Measurements from ENCODE around the gene FOXB2.
"Not testable (repeated sequence)": the region's sequence is repeated elsewhere in the genome, so short reads cannot be mapped to it uniquely, and the experiment has no call there.

Gene FOXB2
- 0 to 0.03 (median 0) reads per million in 18 experiments for total RNA-seq

GRCh38 chr9:77019236-77019925 lies at the start of gene FOXB2:
Gene FOXB2 (plus strand): TSS chr9:77019655. CDS start chr9:77019655, 0 bp downstream.
- DNase-seq = no peak

GRCh38 chr9:76969716-76970115 lies 49.7 kb upstream of the FOXB2 start:
- no peak for DNase-seq

GRCh38 chr9:76978831-76979230 lies 40.6 kb upstream of the FOXB2 start:
- not testable (repeated sequence) for DNase-seq

- no peak for DNase-seq
Measured at GRCh38 chr9:76980566-76980965, 38.9 kb upstream of the FOXB2 start.

- DNase-seq = no peak
Measured at GRCh38 chr9:76984486-76984885, 35.0 kb upstream of the FOXB2 start.

- DNase-seq = no peak
Measured at GRCh38 chr9:76985581-76985980, 33.9 kb upstream of the FOXB2 start.

- DNase-seq = peak in 1 of 2 donors; percentile 9
Measured at GRCh38 chr9:76987594-76988200, 31.8 kb upstream of the FOXB2 start.

- no peak for DNase-seq
Measured at GRCh38 chr9:76988941-76989340, 30.5 kb upstream of the FOXB2 start.

- DNase-seq = no peak
Measured at GRCh38 chr9:76989501-76989900, 30.0 kb upstream of the FOXB2 start.

- no peak for DNase-seq
Measured at GRCh38 chr9:76996700-76997099, 22.8 kb upstream of the FOXB2 start.

- no peak for DNase-seq
Measured at GRCh38 chr9:76999261-76999660, 20.2 kb upstream of the FOXB2 start.

GRCh38 chr9:77000330-77000729 lies 19.1 kb upstream of the FOXB2 start:
- DNase-seq = no peak

- DNase-seq = no peak
Measured at GRCh38 chr9:77003366-77003765, 16.1 kb upstream of the FOXB2 start.

GRCh38 chr9:77005216-77005615 lies 14.2 kb upstream of the FOXB2 start:
- no peak for DNase-seq

- DNase-seq = no peak
Measured at GRCh38 chr9:77010527-77010926, 8.9 kb upstream of the FOXB2 start.

GRCh38 chr9:77011973-77012821 lies 7.3 kb upstream of the FOXB2 start:
- peak; percentile 43 to 54 for DNase-seq

GRCh38 chr9:77013206-77013931 lies 6.1 kb upstream of the FOXB2 start:
- no peak for DNase-seq

- DNase-seq = no peak
Measured at GRCh38 chr9:77013932-77014596, 5.4 kb upstream of the FOXB2 start.

GRCh38 chr9:77014597-77015263 lies 4.7 kb upstream of the FOXB2 start:
- no peak for DNase-seq

- no peak for DNase-seq
Measured at GRCh38 chr9:77015327-77016048, 4.0 kb upstream of the FOXB2 start.

- DNase-seq = no peak
Measured at GRCh38 chr9:77016121-77016525, 3.3 kb upstream of the FOXB2 start.
